Upper lobe of left lung (tissue), 6 donors: Measurements from ENCODE around the gene DCTN2. TPM values are rescaled to one million over a fixed set of nuclear protein-coding genes. Genes with fewer than 3 reads are reported as not detected.

Experiments
- ATAC-seq, 2 donors: fragments of 200-7000 bp; cut with Tn5 transposase; one replicate each; pipeline ENCODE4 v1.9.1; 2022; ENCODE audit warnings: mild to moderate bottlenecking in 2 of 2, moderate library complexity in 2 of 2; ENCODE audit not compliant: low FRiP score in 2 of 2
- DNase-seq, 2 donors: peaks; one replicate each; pipeline ENCODE4 v3.0.0-alpha.2; 2019 to 2020
- H3K27ac ChIP-seq, 4 donors: fragments of 200-600 bp; sonication (generic); one replicate each; pipeline ENCODE4 v1.5.1; 2016 to 2019
- H3K27me3 ChIP-seq, 4 donors: fragments of 200-600 bp; sonication (generic); one replicate each; pipeline ENCODE4 v1.5.1; 2017 to 2019
- H3K36me3 ChIP-seq, 4 donors: fragments of 200-600 bp; sonication (generic); one replicate each; pipeline ENCODE4 v1.5.1; 2016 to 2019
- H3K4me1 ChIP-seq, 4 donors: fragments of 200-600 bp; sonication (generic); one replicate each; pipeline ENCODE4 v1.5.1; 2018 to 2019
- H3K4me3 ChIP-seq, 4 donors: fragments of 200-600 bp; sonication (generic); one replicate each; pipeline ENCODE4 v1.5.1; 2017 to 2019; ENCODE audit warnings: mild to moderate bottlenecking in 2 of 4, moderate library complexity in 1 of 4
- H3K9me3 ChIP-seq, 4 donors: fragments of 200-600 bp; sonication (generic); one replicate each; pipeline ENCODE4 v1.5.1; 2018 to 2019
- CTCF ChIP-seq, 6 experiments: fragments of 450-650 bp in 4 of 6; fragments of 200-600 bp in 2 of 6; sonication (generic) in 2 of 6; IDR thresholded peaks; one replicate each; pipeline ENCODE4 v1.5.1; 2016 to 2019; ENCODE audit warnings: antibody characterized with exemption in 6 of 6
- EP300 ChIP-seq, 4 donors: sonication (generic); formaldehyde crosslinking; IDR thresholded peaks; one replicate each; pipeline ENCODE4 v1.5.1; 2017; ENCODE audit warnings: antibody characterized with exemption in 4 of 4, control low read depth in 2 of 4
- POLR2A ChIP-seq, 4 donors: fragments of 450-650 bp; IDR thresholded peaks; one replicate each; pipeline ENCODE4 v1.5.1; 2016 to 2017; ENCODE audit warnings: antibody characterized with exemption in 4 of 4, mild to moderate bottlenecking in 2 of 4
- POLR2AphosphoS5 ChIP-seq, 2 donors: sonication (generic); formaldehyde crosslinking; IDR thresholded peaks; one replicate each; pipeline ENCODE4 v1.5.1; 2017; ENCODE audit warnings: antibody characterized with exemption in 2 of 2
- WGBS, 2 donors: methylation state at CpG; one replicate each; pipeline ENCODE4 v1.1.5; 2017 to 2018; 5-methylcytosine and 5-hydroxymethylcytosine counted together
- total RNA-seq, 6 donors: library from RNA; depleted of rRNA in 4 of 6; stranded (reverse); fragments of >200 nt in 4 of 6; gene quantifications; one replicate each; pipeline versions ENCODE4 v1.1.0 to v1.2.1, GENCODE V29; 2016 to 2021
- donor health status: DM: no; HTN: no; CAD: no; lungs with moderate emphysema.
- donor health status: DM: no; HTN: yes; CAD: no; lungs with severe emphysema.

Gene DCTN2
- total RNA-seq, 6 donors from 2014 or later, result 83.1 to 145 (median 110) TPM

- H3K4me3 ChIP-seq, result no peak overlapping the region
- peaks cover 15 to 28% (median 17%) of the 10 kb centered on the region in 4 donors for H3K4me1 ChIP-seq
- WGBS, 2 donors, result 64 to 70% methylated on average over 7 of the region's 7 CpGs
- peaks cover 0 to 18% (median 10%) of the 10 kb centered on the region in 4 donors for H3K27me3 ChIP-seq
- no peaks in the 10 kb centered on the region for H3K36me3 ChIP-seq
- TF ChIP-seq EP300 (IDR thresholded peaks at IDR 0.05), result no peak
- TF ChIP-seq POLR2A (IDR thresholded peaks at IDR 0.05), result no peak
- no peak for TF ChIP-seq CTCF (IDR thresholded peaks at IDR 0.05)
- no peak for TF ChIP-seq POLR2AphosphoS5 (IDR thresholded peaks at IDR 0.05)
- ATAC-seq (no peak), DNase-seq (no peak)
- H3K9me3 ChIP-seq, result no peaks in the 10 kb centered on the region
- no peak overlapping the region for H3K27ac ChIP-seq
These were observed 3.9 kb upstream of the DCTN2 start for GRCh38 chr12:57550641-57551549.

- H3K9me3 ChIP-seq, result no peaks in the 10 kb centered on the region
- peak within 1 kb of the TSS in 3 of 4 donors; percentile 23 to 43 (median 36) for H3K4me3 ChIP-seq
- no peak for ATAC-seq
- 6 to 11% methylated on average over 25 to 41 of the region's 52 CpGs for WGBS, 2 donors
- no peak for TF ChIP-seq EP300 (IDR thresholded peaks at IDR 0.05)
- no peak for TF ChIP-seq POLR2A (IDR thresholded peaks at IDR 0.05)
- TF ChIP-seq POLR2AphosphoS5 (IDR thresholded peaks at IDR 0.05), result no peak
- no peak for TF ChIP-seq CTCF (IDR thresholded peaks at IDR 0.05)
- peak; percentile 28 to 89 for DNase-seq
- H3K27me3 ChIP-seq, result peaks cover 0 to 18% (median 10%) of the 10 kb centered on the region in 4 donors
- no peak within 1 kb of the TSS for H3K27ac ChIP-seq
- peaks cover 23 to 36% (median 25%) of the 10 kb centered on the region in 4 donors for H3K4me1 ChIP-seq
- H3K36me3 ChIP-seq, result no peaks in the 10 kb centered on the region
These were observed 3.1 kb upstream of the DCTN2 start, which contains the start of gene KIF5A for GRCh38 chr12:57549909-57550640. KIF5A (plus strand) TSS chr12:57550044; CDS start chr12:57550272, 228 bp downstream.

- Histone ChIP-seq H3K9me3 (no peaks in the 10 kb centered on the region), H3K27me3 (peaks cover 0 to 18% (median 10%) of the 10 kb centered on the region in 4 donors), H3K4me1 (peaks cover 28 to 44% (median 30%) of the 10 kb centered on the region in 4 donors), H3K4me3 (peak overlapping the region in 3 of 4 donors; percentile 23 to 43 (median 36)), H3K27ac (no peak overlapping the region), H3K36me3 (no peaks in the 10 kb centered on the region)
- ATAC-seq (no peak), DNase-seq (no peak)
- no peak for TF ChIP-seq POLR2A (IDR thresholded peaks at IDR 0.05)
- TF ChIP-seq CTCF (IDR thresholded peaks at IDR 0.05), result no peak
- no peak for TF ChIP-seq EP300 (IDR thresholded peaks at IDR 0.05)
- no peak for TF ChIP-seq POLR2AphosphoS5 (IDR thresholded peaks at IDR 0.05)
- WGBS, 2 donors, result 44 to 57% methylated on average over 10 to 13 of the region's 13 CpGs
These were observed 2.4 kb upstream of the DCTN2 start for GRCh38 chr12:57549203-57549908.

GRCh38 chr12:57548488-57548887 lies 1.5 kb upstream of the DCTN2 start:
- no peak overlapping the region for H3K27ac ChIP-seq
- H3K4me3 ChIP-seq, result no peak overlapping the region
- no peaks in the 10 kb centered on the region for H3K36me3 ChIP-seq
- no peaks in the 10 kb centered on the region for H3K9me3 ChIP-seq
- no peak for TF ChIP-seq POLR2AphosphoS5 (IDR thresholded peaks at IDR 0.05)
- no peak for TF ChIP-seq POLR2A (IDR thresholded peaks at IDR 0.05)
- no peak for TF ChIP-seq CTCF (IDR thresholded peaks at IDR 0.05)
- H3K27me3 ChIP-seq, result peaks cover 0 to 18% (median 10%) of the 10 kb centered on the region in 4 donors
- ATAC-seq, result no peak
- peaks cover 28 to 49% (median 32%) of the 10 kb centered on the region in 4 donors for H3K4me1 ChIP-seq
- DNase-seq, result no peak
- 37 to 40% methylated on average over 2 of the region's 2 CpGs for WGBS, 2 donors
